OCI-LY3 (cell line): Measurements from ENCODE around the gene SNED1.
"Not testable (repeated sequence)": the region's sequence is repeated elsewhere in the genome, so short reads cannot be mapped to it uniquely, and the experiment has no call there.

Experiments
- H2AFZ ChIP-seq: fragments of 200-600, 300-600 bp; shearing (Covaris generic); 2 replicates; pipeline ENCODE4 v1.6.0; 2014; ENCODE audit warnings: antibody characterized with exemption, low read depth, low read length
- H3K27ac ChIP-seq: fragments of 200-600, 300-600 bp; sonication (generic); 2 replicates; pipeline ENCODE4 v1.5.1; 2014; ENCODE audit warnings: mild to moderate bottlenecking, low read length, moderate library complexity, mixed read lengths
- H3K27me3 ChIP-seq: fragments of 200-600, 300-600 bp; sonication (generic); 2 replicates; pipeline ENCODE4 v1.6.1; 2014; ENCODE audit warnings: low read depth, low read length, mixed read lengths
- H3K36me3 ChIP-seq: fragments of 200-600, 300-600 bp; sonication (generic); replicated peaks from 2 replicates; pipeline ENCODE3; 2014; ENCODE audit warnings: low read depth, low read length, mixed read lengths
- H3K4me1 ChIP-seq: fragments of 300-600, 200-600 bp; sonication (generic); 2 replicates; pipeline ENCODE4 v1.6.1; 2014; ENCODE audit warnings: low read length, mixed read lengths
- H3K4me2 ChIP-seq: fragments of 200-600, 300-600 bp; sonication (generic); 2 replicates; pipeline ENCODE4 v1.6.1; 2014; ENCODE audit warnings: low read length, mixed read lengths
- H3K4me3 ChIP-seq: fragments of 300-600, 200-600 bp; sonication (generic); 2 replicates; pipeline ENCODE4 v1.5.1; 2014; ENCODE audit warnings: antibody characterized with exemption, mild to moderate bottlenecking, low read length, moderate library complexity
- H3K79me2 ChIP-seq: fragments of 300-600, 200-600 bp; shearing (Covaris generic); 2 replicates; pipeline ENCODE4 v1.6.1; 2014; ENCODE audit warnings: mild to moderate bottlenecking, low read length, mixed read lengths
- H3K9ac ChIP-seq: fragments of 300-600, 200-600 bp; shearing (Covaris generic); 2 replicates; pipeline ENCODE4 v1.6.0; 2014; ENCODE audit warnings: mild to moderate bottlenecking, low read length, moderate library complexity
- H3K9me3 ChIP-seq: fragments of 200-600, 300-600 bp; shearing (Covaris generic); 2 replicates; pipeline ENCODE4 v1.6.1; 2014; ENCODE audit warnings: low read length, mixed read lengths; ENCODE audit not compliant: insufficient read depth
- H4K20me1 ChIP-seq: fragments of 200-600, 300-600 bp; sonication (generic); 2 replicates; pipeline ENCODE4 v1.6.1; 2016; ENCODE audit warnings: low read length, mixed read lengths; ENCODE audit not compliant: insufficient read depth
- EZH2phosphoT487 ChIP-seq: fragments of 200-600 bp; shearing (Covaris generic); IDR thresholded peaks from 2 replicates; pipeline ENCODE4 v1.6.1; 2018; ENCODE audit warnings: antibody characterized with exemption, mixed run types, low read depth
- TF ChIP-seq, protein P1 (sequence below): fragments of 200-600, 300-600 bp; sonication (generic); IDR thresholded peaks from 2 replicates; pipeline ENCODE4 v1.5.1; 2014; ENCODE audit warnings: antibody characterized with exemption, low read length, low read depth

The SNED1 gene

GRCh38 chr2:240970816-240971215, 27.6 kb upstream of the SNED1 start:
- TF ChIP-seq, protein P1, sequence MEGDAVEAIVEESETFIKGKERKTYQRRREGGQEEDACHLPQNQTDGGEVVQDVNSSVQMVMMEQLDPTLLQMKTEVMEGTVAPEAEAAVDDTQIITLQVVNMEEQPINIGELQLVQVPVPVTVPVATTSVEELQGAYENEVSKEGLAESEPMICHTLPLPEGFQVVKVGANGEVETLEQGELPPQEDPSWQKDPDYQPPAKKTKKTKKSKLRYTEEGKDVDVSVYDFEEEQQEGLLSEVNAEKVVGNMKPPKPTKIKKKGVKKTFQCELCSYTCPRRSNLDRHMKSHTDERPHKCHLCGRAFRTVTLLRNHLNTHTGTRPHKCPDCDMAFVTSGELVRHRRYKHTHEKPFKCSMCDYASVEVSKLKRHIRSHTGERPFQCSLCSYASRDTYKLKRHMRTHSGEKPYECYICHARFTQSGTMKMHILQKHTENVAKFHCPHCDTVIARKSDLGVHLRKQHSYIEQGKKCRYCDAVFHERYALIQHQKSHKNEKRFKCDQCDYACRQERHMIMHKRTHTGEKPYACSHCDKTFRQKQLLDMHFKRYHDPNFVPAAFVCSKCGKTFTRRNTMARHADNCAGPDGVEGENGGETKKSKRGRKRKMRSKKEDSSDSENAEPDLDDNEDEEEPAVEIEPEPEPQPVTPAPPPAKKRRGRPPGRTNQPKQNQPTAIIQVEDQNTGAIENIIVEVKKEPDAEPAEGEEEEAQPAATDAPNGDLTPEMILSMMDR, result no peak
- no peak for TF ChIP-seq EZH2phosphoT487
- Histone ChIP-seq H3K4me3 (no peak overlapping the region), H2AFZ (no peak overlapping the region), H3K9me3 (no peaks in the 10 kb centered on the region), H3K9ac (no peak overlapping the region), H3K79me2 (no peaks in the 10 kb centered on the region), H3K4me2 (no peak overlapping the region), H3K4me1 (no peaks in the 10 kb centered on the region), H3K36me3 (no peaks in the 10 kb centered on the region), H4K20me1 (no peaks in the 10 kb centered on the region), H3K27ac (no peak overlapping the region), H3K27me3 (0 out of 2 replicates have a peak, but pooled peaks cover 3% of the 10 kb centered on the region)

DNA sequence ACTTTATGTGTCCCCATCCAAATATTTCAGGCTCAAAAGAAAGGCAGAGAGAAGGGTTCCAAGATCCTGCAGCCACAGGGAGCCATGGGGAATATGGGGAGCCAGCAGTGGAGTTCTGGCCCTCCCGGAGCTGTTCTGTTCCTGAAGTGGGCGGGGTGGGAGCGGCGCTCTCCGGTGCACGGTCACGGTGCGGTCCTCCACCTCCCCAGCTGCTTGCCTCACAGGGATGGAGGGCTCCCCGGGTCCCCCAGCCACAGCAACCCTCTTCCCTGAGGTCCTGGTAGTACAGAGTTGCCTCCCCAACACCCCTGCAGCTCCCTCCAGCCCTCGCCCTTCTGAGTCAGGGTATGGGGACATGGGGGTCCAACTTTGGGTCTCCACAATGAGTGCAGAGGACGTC, 26.2 kb upstream of the SNED1 start:
- no peak for TF ChIP-seq EZH2phosphoT487
- TF ChIP-seq, protein P1, result no peak
- no peak overlapping the region for H3K9ac ChIP-seq
- no peak overlapping the region for H3K4me2 ChIP-seq
- no peaks in the 10 kb centered on the region for H3K79me2 ChIP-seq
- H3K36me3 ChIP-seq, result no peaks in the 10 kb centered on the region
- 0 out of 2 replicates have a peak, but pooled peaks cover 3% of the 10 kb centered on the region for H3K27me3 ChIP-seq
- H2AFZ ChIP-seq, result no peak overlapping the region
- H3K9me3 ChIP-seq, result no peaks in the 10 kb centered on the region
- no peak overlapping the region for H3K27ac ChIP-seq
- H3K4me1 ChIP-seq, result no peaks in the 10 kb centered on the region
- no peaks in the 10 kb centered on the region for H4K20me1 ChIP-seq
- H3K4me3 ChIP-seq, result no peak overlapping the region

DNA sequence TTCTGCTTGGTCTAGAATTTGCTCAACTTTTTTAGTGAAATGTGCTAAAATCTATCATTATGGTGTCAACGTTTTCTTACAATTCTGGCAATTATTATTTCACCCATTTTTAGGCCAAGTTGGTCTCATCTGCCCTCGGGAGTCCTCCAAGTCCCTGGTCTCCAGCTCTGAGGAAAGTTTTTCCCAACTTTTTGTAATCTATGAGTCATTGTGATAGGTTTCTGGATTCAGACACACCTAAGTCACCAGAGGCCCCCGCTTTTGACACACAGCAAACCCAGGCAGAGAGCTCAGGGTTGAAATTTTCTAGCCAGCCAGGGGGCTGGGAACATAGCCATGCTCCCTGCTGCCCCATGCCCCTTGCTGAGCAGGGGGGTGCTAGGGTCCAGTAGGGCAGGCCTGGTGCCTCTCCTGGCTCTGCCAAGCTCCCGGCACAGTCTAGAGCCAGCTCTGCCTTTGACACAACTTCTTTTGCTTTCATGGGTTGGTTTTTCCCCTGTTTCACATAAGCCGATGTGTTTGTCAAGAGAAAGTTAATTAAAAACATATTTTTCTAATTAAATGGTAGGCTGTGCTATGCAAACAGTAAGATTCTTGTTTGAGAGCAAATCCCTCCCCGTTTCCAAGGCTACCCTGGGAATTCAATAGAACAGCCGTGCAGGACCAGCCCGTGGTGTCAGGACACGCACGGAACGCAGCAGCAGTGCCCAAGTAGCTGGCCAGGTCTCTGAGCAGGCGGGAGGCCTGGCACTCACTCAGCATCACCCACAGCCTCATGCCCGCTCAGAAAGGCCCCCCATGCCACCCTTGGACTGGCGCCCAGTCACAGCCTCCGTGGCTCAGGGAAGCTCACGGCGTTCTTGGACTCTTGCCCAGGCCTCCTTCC, 25.5 kb upstream of the SNED1 start:
- Histone ChIP-seq H3K9ac (no peak overlapping the region), H3K9me3 (no peaks in the 10 kb centered on the region), H3K27ac (no peak overlapping the region), H4K20me1 (no peaks in the 10 kb centered on the region), H3K79me2 (no peaks in the 10 kb centered on the region), H3K4me3 (no peak overlapping the region), H3K4me2 (no peak overlapping the region), H3K36me3 (no peaks in the 10 kb centered on the region), H3K27me3 (0 out of 2 replicates have a peak, but pooled peaks cover 3% of the 10 kb centered on the region), H3K4me1 (no peaks in the 10 kb centered on the region), H2AFZ (no peak overlapping the region)
- TF ChIP-seq, protein P1, result no peak
- no peak for TF ChIP-seq EZH2phosphoT487

- H3K9me3 ChIP-seq, result no peaks in the 10 kb centered on the region
Measured at GRCh38 chr2:240974771-240975572, 23.4 kb upstream of the SNED1 start.

GRCh38 chr2:240975903-240976302, 22.5 kb upstream of the SNED1 start:
- not testable (repeated sequence) for H3K27me3 ChIP-seq, H3K4me1 ChIP-seq, H3K79me2 ChIP-seq, H2AFZ ChIP-seq, H3K27ac ChIP-seq, H3K4me3 ChIP-seq, H3K36me3 ChIP-seq, H3K4me2 ChIP-seq, H4K20me1 ChIP-seq, H3K9ac ChIP-seq, H3K9me3 ChIP-seq

More at GRCh38 chr2:240974771-240975572, 23.4 kb upstream of the SNED1 start:
- Histone ChIP-seq H2AFZ (no peak overlapping the region), H3K4me2 (no peak overlapping the region), H3K27ac (no peak overlapping the region), H3K79me2 (no peaks in the 10 kb centered on the region), H4K20me1 (no peaks in the 10 kb centered on the region), H3K4me1 (no peaks in the 10 kb centered on the region), H3K9ac (no peak overlapping the region), H3K36me3 (no peaks in the 10 kb centered on the region), H3K27me3 (0 out of 2 replicates have a peak, but pooled peaks cover 3% of the 10 kb centered on the region), H3K4me3 (no peak overlapping the region)
- TF ChIP-seq, protein P1, result no peak
- TF ChIP-seq EZH2phosphoT487, result no peak
